Myocyte (in vitro differentiated cells): ENCODE results near the gene FAM50A. TPM values are rescaled to one million over a fixed set of nuclear protein-coding genes. Genes with fewer than 3 reads are reported as not detected.
A peak's percentile ranks its signal among the peaks of the same experiment; 100 is the strongest.

Experiments used
- DNase-seq: peaks from one replicate; pipeline ENCODE4 v3.0.0-alpha.2; 2012; ENCODE audit warnings: low read depth
- total RNA-seq: library from RNA; depleted of rRNA; stranded (reverse); fragments of >200 nt; gene quantifications from 2 replicates; pipeline ENCODE4 v1.2.3, GENCODE V29; 2014

FAM50A gene
- total RNA-seq, 1 donor from 2014 or later, result 85.0 TPM

DNA sequence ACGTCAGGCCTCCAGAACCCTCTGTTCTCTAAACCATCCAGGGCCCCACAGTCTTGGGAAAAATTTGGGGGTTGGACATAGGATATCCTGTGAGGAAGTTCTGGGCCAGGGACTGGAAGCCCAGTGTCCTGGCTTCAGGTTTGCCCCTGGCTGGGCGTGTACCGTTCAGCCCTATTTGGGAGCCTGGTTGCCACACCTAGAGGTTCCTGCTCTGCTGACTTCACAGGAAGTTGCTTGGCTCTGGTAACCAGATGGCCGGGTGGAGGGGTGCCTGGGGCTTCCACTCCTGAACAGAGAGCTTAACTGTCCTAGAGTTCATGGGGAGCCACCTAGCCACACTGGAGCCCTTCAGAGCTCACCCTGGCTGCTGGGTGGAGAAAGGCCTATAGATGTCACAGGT lies 31.5 kb upstream of the FAM50A start:
- no peak for DNase-seq

- DNase-seq, result no peak
Observed at GRCh38 chrX:154413142-154413541, 30.8 kb upstream of the FAM50A start.

DNA sequence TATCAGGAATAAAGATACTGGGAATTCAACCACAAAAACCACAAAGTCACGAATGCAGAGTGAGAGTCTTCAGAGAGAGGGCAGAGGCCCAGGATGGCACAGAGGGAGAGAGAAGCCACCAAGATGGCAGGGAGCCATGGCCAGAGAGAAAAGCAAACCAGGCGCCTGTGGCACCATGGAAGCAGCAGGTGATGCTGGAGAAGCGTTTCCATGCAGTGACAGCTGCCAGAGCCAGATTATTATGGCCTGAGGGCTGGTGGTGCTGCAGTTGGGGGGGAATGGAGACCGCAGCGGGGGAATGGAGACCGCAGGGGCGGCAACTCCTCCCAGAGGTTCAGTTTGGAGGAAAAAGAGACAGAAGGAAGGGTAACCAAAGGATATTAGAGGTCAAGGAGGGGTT lies 26.8 kb upstream of the FAM50A start:
- DNase-seq, result peak; percentile 83

- no peak for DNase-seq
Observed at GRCh38 chrX:154419189-154419588, 24.8 kb upstream of the FAM50A start.

DNA sequence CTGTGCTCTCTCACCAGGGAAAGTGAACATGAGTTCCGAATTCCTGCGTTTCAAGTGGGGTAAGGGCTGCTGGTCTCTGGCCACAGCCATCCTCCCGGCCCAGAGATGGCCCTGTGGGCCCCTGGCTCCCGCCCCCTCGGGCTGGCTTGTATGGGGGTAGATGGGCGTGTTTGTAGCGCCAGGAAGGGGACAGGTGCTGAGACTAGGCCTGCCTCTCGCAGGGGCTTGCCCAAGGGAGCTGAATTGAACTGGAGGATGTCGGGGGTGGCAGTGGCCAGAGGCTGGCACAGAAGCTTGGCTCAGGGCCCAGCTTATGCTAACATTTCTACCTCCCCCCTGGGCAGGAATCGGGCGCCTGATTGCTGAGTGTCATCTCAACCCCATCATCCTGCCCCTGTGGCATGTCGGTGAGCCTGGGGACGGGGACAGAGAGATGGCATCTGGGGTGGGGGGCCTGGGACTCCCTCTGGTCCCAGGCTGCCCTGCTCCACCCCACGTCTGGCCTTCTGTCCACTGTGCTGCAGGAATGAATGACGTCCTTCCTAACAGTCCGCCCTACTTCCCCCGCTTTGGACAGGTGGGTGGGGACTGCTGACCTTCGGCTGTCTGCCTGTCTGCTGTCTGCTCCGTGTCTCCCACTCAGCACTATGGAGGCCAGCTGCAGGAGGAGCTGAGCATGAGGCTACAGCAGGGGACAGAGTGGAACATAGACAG lies 24.1 kb upstream of the FAM50A start:
- no peak for DNase-seq

DNA sequence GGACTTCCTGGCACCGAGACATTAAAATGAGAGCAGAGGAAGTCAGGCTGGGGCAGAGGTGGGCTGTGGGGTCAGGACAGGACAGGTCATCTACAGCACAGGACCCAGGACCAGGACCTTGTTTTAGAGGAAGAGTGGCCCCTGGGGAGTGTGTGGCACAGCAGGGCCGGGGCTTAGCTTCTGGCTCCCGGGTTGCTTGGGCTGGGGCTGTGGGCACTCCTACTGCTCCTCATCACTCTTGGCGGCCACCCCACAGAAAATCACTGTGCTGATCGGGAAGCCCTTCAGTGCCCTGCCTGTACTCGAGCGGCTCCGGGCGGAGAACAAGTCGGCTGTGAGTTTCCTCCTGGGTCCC lies 23.6 kb upstream of the FAM50A start:
- DNase-seq, result no peak

- DNase-seq, result no peak
Observed at GRCh38 chrX:154426916-154427770, 16.8 kb upstream of the FAM50A start.

- peak; percentile 93 for DNase-seq
Observed at GRCh38 chrX:154428176-154429171, 15.5 kb upstream of the FAM50A start, which contains the start of gene ATP6AP1. TSS of gene ATP6AP1 (plus strand) at chrX:154428677. CDS start at chrX:154428693, 16 bp downstream.

GRCh38 chrX:154429711-154430110 lies 14.2 kb upstream of the FAM50A start:
- DNase-seq, result no peak

DNA sequence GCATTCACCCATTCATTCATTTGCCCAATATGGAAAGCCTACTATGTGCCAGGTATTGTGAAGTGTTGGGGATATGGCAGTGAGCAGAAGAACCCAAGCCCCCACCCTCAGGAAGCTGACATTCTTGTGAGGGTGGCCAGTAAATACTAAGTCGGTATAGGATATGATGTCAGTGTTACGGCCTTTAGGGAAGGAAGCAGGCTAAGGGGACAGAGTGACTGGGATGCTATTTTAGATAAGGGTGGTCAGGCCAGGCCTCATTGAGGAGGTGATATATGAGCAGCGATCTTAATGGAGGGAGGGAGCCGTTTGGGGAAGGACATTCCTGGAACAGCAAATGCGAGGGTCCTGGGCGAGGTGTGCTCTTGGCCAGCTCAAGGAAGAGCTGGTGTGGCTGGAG lies 13.5 kb upstream of the FAM50A start:
- DNase-seq, result no peak

DNA sequence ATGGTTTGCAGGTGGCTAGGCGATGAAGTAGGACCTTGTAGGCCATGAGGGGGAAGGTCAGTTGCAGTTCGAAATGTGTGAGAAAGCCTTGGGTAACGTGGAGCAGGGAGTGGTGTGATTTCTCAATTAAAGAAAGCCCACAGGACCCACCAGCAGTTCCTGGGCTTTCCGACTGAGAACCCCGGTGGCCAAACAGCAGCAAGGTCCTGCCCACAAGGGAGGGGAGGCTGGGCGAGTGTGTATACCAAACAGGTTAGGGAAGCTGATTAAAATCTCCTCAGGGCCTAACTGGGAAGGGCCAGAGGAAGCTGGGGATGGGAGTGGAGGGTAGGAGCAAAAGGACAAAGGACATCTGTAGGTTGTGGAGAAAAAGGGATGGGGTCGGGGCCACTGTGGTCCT lies 13.0 kb upstream of the FAM50A start:
- no peak for DNase-seq

- no peak for DNase-seq
Observed at GRCh38 chrX:154431341-154431740, 12.6 kb upstream of the FAM50A start.

- DNase-seq, result no peak
Observed at GRCh38 chrX:154432210-154432609, 11.7 kb upstream of the FAM50A start.

- DNase-seq, result no peak
Observed at GRCh38 chrX:154433605-154434004, 10.3 kb upstream of the FAM50A start.

DNA sequence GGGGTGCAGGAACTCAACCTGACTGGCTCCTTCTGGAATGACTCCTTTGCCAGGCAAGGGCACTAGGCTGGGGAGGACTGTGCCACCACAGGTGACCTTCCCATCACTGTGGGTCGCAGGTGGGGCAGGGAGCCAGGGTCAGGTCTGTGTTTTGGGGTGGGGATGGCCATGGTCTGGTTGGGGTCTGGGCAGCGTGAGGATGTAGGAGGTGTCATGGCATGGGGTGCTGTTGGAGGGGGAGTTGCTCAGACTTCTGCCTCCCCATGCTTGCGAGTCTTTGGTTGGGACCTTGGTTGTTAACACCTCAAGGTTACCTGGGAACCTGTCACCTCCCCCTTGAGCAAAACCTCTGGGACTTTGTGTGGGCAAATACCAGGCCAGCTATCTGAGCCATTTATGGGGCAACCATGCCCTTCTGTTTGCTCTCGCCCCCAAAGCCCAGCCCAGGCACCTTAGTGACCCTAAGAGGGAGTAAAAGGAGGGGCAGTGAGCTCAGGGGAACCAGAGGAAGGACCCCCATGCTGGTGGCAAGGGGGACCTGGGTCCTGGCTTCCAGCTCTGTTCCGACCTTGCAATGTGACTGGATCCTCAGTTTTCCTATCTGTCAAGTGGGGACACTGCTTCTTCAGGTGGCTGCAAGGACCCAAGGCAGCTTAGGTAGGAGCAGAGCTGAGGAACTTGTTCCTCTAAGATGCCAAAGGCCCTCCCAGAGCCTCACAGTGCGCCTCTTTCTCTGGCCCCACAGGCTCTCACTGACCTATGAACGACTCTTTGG lies 9.4 kb upstream of the FAM50A start:
- no peak for DNase-seq

DNA sequence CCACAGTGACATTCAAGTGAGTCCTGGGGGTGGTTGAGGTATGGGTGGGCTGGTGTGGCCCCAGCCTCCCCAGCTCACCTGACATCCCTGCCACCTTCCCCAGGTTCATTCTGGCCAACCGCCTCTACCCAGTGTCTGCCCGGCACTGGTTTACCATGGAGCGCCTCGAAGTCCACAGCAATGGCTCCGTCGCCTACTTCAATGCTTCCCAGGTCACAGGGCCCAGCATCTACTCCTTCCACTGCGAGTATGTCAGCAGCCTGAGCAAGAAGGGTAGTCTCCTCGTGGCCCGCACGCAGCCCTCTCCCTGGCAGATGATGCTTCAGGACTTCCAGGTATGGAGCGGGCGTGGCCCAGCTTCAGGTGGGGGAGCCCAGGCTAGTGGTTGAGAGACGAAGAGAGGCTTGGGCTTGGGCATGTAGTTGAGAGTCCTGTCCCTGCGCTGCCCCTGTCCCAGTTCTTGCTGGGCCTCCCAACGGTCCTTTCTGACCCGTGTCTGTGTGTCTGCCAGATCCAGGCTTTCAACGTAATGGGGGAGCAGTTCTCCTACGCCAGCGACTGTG lies 8.7 kb upstream of the FAM50A start:
- no peak for DNase-seq

DNA sequence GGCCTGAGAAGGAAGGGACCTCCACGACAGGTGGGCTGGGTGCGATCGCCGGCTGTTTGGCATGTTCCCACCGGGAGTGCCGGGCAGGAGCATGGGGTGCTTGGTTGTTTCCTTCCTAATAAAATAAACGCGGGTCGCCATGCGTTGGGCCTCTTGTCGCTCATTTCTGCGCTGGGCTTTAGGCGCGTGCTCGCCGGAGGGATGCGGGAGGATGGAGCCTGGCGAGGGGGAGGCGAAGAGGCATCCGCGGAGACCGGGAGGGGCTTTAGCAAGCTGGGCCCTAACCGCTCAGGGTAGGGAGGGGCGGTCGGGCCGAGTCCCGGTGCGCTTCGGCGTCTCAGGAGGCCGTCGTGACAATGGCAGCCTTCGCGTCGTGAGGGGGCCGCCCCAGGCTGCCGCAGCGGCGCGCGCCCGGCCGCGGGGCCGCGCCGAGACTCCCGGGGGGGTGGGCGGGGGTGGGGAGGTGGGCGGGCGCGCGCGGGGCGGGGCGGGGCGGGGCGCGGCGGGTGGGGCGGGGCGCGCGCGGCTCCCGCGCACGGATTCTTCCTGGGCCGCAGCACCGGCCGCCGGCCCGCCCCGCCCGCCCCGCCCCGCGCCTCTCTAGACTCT lies 7.5 kb upstream of the FAM50A start:
- no peak for DNase-seq

DNA sequence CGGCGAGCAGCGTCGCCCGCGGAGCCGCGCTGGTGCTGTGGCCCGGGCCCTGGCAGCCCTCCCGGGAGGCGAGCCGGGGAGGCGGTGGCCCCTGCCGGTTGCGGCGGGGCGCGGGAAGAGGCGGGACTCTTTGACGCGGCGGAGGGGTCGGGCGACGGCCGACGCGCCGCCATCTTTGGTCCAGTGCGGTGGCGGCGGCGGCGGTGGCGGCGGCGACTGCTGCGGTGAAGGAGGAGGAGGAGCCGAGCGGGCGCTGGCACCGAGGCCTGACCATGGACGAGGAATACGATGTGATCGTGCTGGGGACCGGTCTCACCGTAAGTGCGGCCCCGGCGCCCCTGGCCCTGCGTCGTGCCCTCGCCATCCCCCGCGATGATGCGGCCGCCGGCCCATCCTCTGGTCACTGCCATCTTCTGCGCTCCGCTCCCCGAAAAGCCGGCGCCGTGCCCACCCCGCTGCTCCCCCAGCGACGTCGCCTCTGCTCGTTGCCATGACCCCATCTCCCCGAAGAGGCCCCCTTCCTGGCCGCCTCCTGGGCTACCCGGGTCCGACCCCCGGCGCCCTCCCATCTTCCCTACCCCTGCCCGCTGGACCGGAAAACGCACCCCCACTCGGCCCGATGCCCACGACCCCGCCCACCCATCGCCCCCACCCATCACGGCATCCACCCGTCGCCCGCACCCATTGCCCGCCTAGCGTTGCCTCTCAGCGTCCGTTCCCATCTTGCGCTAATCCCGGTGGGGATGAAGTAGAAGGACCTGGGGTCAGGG lies 6.8 kb upstream of the FAM50A start, which contains the start of gene GDI1:
GDI1 (plus strand) TSS at position 172 of the 770 bp plus-strand sequence; CDS start at position 273, 101 bp downstream.
- peak; percentile 49 for DNase-seq
